Kidney tubule cell (primary cell): ENCODE data around the gene GAMT.

Experiments used
- DNase-seq: peaks from one replicate; pipeline ENCODE4 v3.0.0-alpha.2; 2018; ENCODE audit warnings: low spot score

GAMT gene

DNA sequence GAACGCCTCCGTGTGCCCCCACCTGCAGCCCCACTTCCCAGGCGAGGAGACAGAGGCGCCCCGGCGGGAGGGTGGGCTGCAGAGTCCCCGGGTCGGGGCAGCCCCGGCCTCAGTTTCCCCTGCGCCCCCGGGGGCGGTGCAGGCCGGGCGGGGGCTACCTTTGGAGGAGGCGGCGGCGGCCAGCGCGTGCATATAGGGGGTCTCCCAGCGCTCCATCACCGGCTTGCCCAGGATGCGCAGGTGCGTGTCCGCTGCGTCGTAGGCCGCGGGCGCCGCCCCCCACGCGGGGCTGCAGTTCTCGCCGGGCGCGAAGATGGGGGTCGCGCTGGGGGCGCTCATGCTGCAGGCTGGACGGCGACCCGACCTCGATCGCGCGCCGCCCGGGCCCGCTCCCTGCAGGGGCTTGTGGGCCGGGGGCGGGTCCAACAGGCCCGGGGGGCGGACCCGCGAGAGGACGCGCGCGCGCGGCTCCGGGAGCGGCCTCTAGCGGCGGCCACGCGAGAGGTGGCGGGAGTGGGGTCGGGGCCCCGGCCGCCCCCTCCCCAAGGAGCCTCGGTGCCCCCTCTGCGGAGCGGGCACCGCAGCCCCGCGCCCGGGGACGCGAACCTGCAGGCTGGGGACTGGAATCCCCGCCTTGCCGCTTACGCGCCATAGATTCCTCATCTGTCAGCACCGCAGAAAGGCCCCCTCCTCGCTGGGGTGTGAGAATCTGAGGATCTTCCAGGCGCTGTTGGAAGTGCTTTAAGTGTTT is at the start of gene GAMT:
Gene GAMT, minus strand, starts transcription at position 405 of the 751 bp plus-strand sequence. Its CDS starts 66 bp downstream, at position 339.
- no peak for DNase-seq

DNA sequence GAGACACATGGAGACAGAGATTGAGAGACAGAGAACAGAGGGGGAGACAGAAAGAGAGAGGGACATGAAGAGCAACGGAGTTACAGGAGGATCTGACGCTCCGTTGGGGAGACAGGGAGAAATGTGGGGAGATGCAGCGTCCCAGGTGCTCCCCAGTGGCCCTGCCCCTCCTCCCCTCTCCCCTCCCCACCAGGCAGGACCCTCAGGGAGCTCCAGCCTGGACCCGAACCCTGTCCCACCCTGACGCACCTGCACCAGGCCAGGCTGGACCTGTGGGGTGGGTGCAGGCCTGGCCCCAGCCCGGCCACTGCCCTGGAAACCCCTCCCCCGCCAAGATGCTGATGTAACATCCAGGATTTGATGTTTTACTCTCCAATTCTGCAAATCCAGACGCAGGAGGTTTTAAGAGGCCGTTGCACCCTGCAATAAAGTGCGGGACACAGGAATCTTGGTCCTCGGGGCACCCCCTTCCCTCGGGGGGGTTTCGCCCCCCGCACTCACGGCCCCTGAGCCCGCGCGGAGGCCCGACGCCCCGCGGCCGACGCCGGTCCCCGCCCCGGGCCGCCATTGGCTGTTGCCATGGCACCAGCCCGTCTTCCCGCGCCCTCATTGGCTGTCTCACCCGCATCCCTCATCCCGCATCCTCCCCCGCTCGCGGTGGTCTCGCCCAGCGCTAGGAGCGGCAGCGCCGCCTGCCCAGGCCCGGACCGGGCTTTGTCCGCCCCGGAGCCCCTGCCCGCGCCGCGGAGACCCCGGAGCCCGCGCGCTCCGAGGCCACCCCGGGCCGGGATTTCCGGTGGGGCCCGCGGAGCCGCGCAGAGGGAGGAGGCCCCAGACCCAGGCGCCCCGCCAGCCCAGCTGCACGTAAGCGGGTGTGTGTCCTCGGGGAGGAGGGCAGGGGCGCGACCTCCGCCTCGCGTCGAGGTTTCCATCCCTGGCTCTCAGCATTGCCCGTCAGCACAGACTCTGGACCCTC is 48.4 kb upstream of the GAMT start, which contains the start of gene APC2:
Gene APC2, plus strand, starts transcription at position 655 of the 976 bp plus-strand sequence. CDS start 2,881 bp downstream, outside the sequence.
- DNase-seq = no peak

DNA sequence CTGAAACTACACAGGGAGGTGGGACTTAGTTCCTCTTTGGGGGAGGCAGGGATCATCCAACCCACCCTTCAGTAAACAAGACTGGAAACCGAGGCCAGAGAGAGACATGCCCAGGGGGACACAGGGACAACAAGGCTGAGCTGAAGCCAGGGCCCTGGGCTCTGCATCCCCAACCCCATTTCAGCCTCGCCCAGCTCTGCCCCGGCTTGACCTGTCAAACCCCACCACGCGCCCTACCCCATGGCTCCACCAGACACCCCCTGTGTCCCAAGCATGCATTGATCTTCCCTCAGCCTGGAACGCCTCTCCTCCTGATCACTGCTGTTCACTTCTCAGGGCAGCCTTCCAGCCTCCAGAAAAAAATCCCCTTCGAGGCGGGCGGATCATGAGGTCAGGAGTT is 46.6 kb upstream of the GAMT start:
- DNase-seq = no peak

- no peak for DNase-seq
Observed at GRCh38 chr19:1447504-1447903, 46.2 kb upstream of the GAMT start.

DNA sequence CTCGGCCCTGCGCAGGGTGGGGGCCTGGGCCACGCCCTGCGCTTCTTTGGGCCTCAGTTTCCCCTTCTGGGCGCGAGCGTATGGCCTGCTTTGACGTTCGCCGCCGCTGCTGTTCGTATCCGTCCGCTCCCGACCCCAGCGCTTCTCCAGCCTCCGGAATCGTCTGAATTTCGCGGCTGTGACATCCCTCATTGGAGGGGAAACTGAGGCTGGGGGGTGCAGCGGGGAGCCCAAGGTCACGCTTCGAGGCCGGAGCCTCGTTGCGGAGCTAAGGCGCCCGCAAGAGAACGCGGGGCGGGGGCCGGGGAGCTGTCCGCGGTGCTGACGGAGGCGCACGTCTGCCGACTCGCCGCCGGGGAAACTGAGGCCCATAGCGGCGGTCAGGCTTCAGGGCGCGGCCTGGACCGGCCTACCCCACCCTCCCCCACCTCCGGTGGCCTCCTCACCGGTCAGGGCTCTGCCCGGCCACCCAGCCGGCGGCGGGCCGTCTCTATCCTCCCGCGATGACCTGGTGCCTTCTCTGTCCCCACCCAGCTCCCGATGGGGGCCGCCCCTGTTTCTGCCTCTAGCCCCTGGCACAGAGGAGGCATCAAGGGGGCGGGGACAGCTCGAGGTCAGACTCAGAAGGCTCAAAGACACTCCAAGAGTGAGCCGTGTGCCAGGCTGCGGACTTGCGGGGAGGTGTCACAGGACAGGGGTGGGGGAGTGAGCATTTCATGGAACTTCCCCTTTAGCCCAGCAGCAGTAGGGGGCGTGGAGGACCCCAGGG is 45.6 kb upstream of the GAMT start:
- DNase-seq = no peak

DNA sequence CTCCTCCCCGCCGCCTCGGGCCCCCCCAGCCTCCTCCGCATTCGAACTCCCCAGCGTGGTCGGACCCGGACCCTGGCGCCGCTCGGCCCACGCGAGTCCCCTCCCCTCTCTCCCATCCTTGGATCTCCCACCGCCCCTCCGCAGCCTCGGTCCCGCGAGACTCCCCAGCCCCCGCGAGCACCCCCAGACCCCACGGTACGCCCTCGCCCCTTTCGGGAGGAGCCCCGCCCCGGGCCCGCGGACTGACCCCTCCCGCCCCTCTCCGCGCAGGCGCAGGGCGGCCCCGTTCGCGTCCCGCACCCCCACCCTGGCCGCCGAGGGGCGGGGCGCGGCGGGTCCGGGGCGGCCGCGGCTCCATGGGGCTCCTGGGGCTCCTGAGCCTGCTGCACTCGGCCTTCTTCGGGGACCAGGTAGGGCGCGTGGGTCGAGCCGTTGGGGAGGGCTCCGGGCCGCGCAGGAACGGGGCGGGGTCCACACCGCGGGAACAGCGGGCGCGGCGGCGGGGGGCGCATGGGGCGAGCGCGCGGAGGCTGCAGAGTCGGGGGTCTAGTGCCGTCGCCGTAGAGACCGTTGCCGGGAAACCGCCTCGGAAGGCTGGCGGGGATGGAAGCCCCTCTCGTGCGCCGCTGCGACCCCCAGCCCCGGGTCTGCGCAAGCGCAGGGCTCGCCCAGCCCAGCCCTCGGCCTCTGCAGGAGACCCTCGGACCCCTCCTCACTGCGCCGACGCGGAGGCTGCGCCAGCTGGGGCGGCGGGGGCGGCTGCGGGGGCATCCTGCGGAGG is 44.8 kb upstream of the GAMT start:
- no peak for DNase-seq

- DNase-seq = peak; percentile 64
Observed at GRCh38 chr19:1445185-1445931, 44.0 kb upstream of the GAMT start.

- DNase-seq = no peak
Observed at GRCh38 chr19:1441677-1442438, 40.5 kb upstream of the GAMT start.

DNA sequence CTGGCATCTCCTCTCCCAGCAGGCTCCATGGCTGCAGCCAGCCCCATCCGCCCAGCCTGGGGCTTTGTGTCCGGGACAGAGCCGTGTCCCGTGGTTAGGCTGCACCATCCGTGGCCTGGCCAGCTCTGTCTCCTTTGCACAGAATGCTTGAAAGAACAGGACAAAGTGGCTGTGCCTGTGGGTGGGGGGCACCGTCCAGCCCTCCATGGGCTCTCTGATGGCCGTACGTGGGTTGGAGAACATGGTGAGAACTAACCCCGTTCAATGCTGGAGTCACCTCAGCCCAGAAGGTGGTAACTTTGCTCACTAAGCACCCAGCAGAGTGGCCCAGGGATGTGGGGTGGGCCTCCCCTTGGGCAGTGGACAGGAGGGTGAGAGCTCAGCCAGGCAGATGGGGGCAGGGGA is 39.7 kb upstream of the GAMT start:
- no peak for DNase-seq

DNA sequence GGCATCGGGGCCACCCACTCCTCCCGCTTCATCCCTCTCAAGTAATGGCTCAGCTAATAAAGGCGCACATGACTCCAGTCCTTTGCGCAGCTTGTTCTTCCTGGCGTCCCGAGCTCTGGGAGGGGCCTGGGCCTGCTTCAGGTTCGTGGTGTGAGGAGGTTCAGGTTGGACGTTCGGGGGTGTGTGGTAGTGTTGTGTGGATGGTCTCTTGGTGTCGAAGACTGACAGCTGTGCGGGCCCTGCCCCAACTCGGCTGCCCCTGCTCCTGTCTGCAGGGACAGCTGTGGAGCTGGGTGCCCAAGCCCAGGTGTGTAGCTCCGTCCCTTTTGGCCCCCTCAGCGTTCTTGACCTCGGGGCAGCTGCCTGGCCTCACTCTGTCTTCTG is 39.1 kb upstream of the GAMT start:
- no peak for DNase-seq

GRCh38 chr19:1439525-1440417 is 38.4 kb upstream of the GAMT start:
- DNase-seq = peak; percentile 42

GRCh38 chr19:1438933-1439354 is 37.6 kb upstream of the GAMT start:
- DNase-seq = no peak

DNA sequence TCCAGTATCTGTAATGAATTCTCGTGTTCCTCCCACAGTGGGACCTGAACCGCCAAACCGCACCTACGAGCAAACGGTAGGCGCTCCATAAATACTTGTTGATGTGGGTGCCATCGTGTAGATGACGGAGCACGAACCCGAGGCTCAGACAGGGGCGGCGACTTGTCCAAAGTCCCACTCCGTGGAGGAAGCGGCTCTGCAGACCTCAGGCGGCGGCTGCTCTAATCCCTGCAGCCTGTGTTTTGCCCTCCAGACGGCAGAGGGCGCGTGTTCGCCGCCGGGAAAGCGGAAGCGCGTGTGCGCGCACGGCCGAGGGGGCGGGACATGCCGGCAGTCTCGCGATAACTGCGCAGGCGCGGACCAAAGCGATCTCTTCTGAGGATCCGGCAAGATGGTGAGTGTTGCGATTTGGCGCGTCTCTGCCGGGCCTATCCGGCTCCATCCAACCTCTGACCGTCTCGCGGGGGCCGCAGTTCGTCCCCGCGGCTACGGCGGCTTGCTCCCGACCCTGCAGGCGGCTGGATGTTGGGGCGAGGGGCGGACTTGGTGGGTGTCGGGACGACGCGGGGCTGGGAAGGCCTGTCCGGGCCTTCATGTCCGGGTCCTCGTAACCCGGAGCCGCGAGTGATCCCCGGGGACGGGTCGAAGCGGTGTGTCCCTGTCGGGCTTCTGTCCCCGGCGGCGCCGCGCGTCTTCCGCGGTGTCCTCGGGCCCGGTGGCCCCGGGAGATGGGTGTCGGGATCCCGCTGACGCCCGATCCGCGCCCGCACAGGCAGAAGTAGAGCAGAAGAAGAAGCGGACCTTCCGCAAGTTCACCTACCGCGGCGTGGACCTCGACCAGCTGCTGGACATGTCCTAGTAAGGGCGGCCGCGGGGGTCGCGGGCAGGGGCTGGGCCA is 36.9 kb upstream of the GAMT start, which contains the start of gene RPS15:
Gene RPS15, plus strand, starts transcription at position 362 of the 898 bp plus-strand sequence. Its CDS starts 30 bp downstream, at position 392.
- peak; percentile 95 for DNase-seq

GRCh38 chr19:1437609-1438008 is 36.3 kb upstream of the GAMT start:
- no peak for DNase-seq

- no peak for DNase-seq
Observed at GRCh38 chr19:1435378-1435989, 34.1 kb upstream of the GAMT start.

DNA sequence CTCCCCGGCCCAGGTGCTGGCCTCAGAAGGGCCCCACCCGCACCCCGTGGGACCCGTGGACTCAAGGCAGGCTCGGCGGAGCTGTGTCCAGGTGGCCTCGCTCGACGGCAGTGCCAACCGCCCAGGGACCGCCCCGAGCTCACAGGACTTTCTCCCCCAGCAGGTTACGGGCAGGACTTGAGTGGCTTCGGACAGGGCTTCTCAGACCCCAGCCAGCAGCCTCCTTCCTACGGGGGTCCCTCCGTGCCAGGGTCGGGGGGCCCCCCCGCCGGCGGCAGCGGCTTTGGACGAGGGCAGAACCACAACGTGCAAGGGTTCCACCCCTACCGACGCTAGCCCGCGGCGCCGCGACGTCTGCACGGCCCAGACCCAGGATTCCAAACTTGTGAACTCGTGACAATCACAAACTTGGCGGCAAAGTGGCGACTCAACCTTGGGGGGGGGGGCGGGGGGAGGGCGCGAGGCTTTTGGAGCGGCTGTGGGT is 33.3 kb upstream of the GAMT start:
- DNase-seq = no peak

GRCh38 chr19:1434040-1434366 is 32.7 kb upstream of the GAMT start:
- DNase-seq = no peak
